ENCODE measurements around the gene PEX12.
"Not testable (repeated sequence)": the region's sequence is repeated elsewhere in the genome, so short reads cannot be mapped to it uniquely, and the experiment has no call there.

The PEX12 gene

DNA sequence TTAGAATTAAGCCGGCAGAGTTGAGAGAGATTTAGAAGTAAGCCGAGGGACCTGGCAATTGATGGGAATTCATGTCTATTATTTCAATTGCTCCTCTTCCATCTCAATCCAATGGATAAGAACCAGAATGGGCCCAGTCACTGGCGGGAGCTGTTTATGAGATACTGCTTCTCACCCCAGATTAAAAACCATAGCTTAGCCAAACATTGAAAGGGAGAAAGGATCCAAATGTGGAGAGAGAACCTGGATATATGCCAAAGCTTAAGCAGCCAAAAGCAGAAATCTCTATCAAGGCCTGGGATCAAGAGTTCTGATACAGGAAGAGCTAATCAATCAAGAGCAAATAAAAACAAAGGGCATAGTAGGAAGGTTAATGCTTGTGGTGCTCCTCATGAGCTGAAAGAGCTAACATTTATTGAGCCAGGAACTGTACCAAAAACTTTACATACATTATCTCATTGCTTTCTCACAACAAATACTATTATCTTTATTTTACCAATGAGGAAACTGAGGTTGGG is 43.7 kb downstream of the PEX12 start:
- DNase-seq = no peak

- no peak for DNase-seq
Observed at GRCh38 chr17:35531160-35531559, 47.2 kb downstream of the PEX12 start.

DNA sequence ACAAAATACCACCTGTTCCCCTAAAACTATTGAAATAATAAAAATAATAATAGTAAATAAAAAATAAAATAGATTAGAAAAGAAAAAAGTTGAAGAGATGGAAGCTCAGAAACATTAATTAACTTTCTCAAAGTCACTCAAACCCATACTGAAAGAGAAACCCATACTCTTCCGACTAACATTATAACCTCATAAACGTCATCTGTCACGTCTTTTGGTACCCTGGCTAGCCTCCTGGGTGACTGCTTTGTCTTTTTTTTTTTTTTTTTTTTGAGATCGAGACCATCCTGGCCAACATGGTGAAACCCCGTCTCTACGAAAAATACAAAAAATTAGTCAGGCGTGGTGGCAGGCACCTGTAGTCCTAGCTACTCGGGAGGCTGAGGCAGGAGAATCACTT is 48.5 kb downstream of the PEX12 start:
- no peak for DNase-seq

DNA sequence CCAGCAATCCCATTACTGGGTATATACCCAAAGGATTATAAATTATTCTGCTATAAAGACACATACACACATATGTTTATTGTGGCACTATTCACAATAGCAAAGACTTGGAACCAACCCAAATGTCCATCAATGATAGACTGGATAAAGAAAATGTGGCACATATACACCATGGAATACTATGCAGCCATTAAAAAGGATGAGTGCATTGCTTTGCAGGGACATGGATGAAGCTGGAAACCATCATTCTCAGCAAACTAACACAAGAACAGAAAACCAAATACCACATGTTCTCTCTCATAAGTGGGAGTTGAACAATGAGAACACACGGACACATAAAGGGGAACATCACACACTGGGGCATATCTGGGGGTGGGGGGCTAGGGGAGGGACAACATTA is 49.0 kb downstream of the PEX12 start:
- not testable (repeated sequence) for DNase-seq

All from activated effector memory CD4-positive, alpha-beta T cell treated with Interleukin-2 at 50 U/mL for 16 hours (primary cell).